ENCODE measurements around the gene LTBR.
A peak's percentile ranks its signal among the peaks of the same experiment; 100 is the strongest.

The LTBR gene

DNA sequence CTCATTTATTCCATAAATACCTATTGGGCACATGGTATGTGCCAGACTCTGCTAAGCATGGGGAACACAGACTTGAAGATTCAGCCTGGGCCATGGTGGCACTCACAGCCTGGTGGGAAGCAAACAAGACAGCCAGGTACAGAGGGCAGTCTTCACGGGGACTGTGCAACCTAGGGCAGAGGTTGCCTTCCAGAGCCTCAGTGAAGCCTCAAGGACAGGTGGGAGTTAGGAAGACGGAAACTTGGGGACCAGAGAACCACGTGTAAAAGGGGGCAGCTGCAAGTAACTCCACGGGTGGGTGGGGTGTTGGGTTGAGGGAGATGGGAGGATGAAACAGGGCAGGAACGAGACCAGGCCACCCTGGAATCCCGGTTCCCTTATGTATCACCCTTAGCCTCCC lies 980 bp upstream of the LTBR start:
- no peak for DNase-seq (ENCODE audit: low read depth, low spot score)

DNA sequence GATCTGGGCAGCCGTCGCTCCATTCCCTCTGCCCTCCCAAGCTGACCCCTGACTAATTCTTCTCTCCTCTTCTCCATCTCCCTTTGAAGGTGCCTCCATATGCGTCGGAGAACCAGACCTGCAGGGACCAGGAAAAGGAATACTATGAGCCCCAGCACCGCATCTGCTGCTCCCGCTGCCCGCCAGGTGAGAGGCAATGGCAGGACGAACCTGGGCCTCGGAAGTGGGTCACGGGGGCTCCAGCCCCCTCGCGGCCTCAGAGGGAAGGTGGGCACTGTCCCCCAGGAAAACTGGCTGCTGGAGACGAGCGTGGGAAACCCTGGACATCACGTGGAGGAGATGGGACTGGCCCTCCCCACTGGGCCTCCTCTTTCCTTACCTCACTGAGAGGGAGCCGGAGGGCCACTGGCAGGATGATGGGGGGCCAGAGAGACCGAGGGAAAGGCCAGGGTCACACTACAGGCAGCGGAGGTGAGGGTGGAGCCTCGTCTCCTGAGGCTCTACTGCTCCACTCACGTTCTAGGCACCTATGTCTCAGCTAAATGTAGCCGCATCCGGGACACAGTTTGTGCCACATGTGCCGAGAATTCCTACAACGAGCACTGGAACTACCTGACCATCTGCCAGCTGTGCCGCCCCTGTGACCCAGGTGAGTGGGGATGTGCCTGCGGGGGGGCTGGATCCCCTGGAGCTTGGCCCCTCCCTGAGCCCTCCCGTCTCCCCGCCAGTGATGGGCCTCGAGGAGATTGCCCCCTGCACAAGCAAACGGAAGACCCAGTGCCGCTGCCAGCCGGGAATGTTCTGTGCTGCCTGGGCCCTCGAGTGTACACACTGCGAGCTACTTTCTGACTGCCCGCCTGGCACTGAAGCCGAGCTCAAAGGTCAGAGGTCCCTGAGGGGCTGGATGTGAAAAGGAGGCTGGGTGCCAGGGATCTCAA lies 806 bp downstream of the LTBR start:
- DNase-seq (ENCODE audit: low read depth, low spot score): no peak

DNA sequence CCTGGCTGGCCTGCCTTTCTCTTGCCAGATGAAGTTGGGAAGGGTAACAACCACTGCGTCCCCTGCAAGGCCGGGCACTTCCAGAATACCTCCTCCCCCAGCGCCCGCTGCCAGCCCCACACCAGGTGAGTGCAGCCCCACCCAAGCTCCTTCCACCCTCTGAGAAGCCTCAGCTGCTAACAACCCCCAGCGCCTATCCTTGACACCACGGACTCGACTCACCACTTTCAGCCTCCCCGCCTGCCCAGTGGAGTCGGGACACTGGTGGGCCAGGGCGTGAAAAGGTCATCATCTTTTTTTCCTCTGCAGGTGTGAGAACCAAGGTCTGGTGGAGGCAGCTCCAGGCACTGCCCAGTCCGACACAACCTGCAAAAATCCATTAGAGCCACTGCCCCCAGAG lies 2.1 kb downstream of the LTBR start:
- DNase-seq (ENCODE audit: low read depth, low spot score): no peak

DNA sequence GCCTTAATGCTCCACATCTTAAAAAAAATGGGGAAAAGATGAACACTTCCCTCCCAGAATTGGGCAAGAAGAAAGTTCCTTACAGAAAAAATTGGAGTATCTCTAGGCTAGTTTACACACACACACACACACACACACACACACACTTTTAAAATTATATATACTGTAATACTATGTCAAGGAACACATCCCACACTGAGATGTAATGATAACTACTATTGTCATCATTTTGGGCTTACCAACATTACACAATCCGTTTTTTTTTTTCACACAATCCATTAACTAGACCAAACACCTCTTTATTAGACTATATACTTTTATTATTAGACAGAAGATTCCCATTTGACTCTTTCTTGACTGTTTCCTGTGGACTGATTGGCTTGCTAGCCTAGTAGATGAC lies 2.5 kb downstream of the LTBR start:
- DNase-seq (ENCODE audit: low read depth, low spot score): no peak

DNA sequence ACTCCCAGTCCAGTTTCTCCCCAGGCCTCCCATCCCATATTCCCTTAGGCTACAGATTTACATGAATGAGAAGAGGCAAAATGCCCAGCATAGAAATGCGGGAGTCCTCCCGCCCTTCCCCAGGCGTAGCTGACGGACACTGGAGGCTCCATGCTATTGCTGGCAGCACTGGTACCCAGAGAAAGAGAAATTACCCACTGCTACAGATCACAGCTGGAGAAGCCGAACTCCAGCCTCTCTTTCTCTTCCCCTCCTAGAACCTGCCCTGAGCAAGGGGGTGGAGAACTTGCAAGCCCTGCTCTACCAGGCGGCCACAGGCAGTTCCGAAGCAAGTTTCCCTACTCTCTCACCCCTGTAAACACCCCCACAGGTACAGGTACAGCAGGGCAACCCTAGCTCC lies 3.6 kb downstream of the LTBR start:
- no peak for DNase-seq (ENCODE audit: low read depth, low spot score)

DNA sequence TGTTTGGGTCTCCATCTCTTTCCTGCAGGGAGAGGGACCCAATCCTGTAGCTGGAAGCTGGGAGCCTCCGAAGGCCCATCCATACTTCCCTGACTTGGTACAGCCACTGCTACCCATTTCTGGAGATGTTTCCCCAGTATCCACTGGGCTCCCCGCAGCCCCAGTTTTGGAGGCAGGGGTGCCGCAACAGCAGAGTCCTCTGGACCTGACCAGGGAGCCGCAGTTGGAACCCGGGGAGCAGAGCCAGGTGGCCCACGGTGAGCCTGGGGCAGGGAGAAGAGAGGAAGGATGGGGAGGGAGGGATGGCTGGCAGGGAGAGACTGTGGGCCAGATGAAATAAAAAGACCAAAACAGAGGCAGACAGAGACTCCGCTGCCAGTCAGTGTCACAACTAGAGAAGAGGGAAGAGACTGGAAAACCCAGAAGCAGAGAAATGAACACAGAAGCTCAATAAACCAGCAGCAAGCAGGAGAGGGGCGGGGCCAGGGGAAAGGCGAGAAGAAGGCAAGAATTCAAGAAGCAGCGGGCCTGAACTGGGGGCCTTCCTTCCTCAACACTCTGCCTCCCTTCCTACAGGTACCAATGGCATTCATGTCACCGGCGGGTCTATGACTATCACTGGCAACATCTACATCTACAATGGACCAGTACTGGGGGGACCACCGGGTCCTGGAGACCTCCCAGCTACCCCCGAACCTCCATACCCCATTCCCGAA lies 6.3 kb downstream of the LTBR start:
- no peak for DNase-seq (ENCODE audit: low read depth, low spot score)

DNA sequence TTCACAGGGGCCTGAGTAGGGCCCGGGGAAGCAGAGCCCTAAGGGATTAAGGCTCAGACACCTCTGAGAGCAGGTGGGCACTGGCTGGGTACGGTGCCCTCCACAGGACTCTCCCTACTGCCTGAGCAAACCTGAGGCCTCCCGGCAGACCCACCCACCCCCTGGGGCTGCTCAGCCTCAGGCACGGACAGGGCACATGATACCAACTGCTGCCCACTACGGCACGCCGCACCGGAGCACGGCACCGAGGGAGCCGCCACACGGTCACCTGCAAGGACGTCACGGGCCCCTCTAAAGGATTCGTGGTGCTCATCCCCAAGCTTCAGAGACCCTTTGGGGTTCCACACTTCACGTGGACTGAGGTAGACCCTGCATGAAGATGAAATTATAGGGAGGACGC lies 7.1 kb downstream of the LTBR start:
- DNase-seq (ENCODE audit: low read depth, low spot score): no peak

DNA sequence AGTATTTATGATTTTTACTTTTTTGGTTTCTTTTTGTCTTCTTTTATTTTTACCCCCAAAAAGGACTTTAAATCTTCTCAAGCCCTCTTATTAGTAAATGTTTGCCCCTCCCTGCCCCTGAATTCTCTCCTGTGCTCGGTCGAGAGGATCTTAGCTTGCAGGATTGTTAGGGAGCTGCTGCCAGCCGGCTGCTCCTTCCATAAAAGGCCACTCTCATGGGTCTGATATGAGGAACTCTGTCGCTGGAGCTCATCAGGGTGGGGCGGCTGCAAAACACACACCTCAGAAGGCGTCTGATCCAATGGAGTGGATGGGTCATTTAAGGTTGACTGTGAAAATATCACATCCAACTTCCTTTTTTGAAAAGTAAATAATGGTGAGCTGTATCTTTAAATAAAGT lies 8.5 kb downstream of the LTBR start:
- DNase-seq (ENCODE audit: low read depth, low spot score): no peak

DNA sequence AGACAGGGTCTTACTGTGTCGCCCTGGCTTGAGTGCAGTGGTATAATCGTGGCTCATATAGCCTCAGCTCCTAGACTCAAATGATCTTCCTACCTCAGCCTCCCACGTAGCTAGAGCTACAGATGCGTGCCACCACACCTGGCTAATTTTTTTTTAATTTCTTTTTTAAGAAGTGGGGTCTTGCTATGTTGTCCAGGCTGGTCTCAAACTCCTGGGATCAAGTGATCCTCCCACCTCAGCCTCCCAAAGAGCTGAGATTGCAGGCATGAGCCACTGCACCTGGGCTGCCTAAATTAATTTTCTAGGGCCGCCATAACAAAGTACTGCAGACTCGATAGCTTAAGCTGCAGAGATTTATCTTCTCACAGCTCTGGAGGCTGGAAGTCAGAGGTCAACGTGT lies 9.1 kb downstream of the LTBR start:
- DNase-seq (ENCODE audit: low read depth, low spot score): no peak

DNA sequence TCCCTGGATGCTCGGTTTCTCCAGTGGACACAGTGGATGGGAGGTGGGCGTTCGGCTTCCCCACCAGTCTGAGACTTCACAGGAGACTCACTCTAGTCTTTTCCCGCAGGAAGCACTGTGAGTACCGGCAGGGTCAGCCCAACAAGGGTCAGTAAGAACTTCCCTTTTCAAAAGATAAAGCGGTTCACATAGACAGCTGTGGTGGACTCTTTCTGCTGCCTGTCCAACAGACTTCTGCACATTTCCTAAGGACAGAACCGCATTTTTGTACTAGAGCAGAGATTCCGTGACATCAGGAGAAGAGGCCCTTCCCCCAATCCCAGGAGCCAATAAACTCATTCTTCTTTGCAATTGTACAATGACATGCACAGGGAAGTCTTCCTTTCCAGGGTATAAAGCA lies 10.4 kb downstream of the LTBR start:
- DNase-seq (ENCODE audit: low read depth, low spot score): no peak

DNA sequence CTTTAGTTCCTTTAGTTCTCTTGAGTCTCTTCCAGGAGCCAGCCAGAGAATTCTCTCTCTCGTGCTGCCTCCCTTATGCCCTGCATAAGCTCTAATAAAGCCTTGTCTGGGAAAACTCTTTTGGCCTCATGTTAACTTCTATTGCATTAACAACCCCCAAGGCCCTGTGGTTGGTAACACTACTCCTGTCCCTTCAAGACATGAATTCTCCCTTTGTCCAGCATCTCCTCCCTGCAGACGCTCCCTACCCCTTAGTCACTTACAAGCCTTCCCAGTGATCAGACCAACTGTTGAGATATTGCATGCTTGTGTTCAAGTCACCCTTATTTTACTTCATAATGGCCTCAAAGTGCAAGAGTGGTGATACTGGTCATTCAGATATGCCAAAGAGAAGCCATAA lies 12.1 kb downstream of the LTBR start:
- DNase-seq (ENCODE audit: low read depth, low spot score): no peak

DNA sequence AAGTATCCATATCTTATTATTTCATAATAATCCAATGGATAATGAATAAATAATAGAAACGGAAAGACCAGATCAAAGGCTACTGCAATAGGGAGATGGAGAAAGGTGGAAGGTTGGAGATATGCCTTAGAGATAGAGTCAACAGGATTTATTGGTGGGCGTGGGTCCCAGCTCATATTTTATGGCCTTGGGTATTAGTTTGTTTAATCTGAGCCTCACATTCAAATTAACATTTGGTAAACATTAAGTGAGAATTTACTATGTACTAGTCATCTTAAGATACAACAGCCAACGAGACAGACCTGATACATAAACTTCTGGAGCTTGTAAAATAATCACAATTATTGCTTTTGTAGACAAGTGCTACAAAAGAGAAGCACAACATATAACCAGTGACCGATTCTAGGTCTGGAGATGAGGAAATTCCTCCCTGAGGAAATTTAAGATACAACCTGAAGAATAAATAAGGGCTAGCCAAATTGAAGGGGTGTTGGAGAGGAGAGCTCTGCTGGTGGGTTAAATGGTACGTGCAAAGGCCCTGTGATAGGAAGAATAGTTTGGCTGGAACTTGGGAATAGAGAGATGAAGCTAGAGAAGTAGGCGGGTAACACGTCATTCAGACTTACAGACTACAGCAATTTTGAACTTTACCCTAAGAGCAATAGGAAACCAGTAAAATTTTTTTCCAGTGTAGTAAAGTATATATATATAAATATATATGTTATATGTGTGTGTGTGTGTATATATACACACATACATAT lies 16.1 kb downstream of the LTBR start:
- no peak for DNase-seq (ENCODE audit: low read depth, low spot score)

DNA sequence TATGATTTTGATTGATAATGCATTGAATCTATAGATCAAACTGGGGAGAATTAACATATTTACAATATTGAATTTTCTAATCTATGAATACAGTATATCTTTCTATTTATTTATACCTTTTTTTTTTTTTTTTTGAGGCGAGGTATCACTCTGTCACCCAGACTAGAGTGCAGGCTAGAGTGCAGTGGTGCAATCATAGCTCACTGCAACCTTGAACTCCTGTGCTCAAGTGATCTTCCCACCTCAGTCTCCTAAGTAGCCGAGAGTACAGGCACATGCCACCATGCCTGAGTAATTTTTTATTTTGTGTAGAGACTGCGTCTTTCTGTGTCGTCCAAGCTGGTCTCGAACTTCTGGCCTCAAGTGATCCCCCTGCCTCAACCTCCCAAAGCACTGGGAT lies 20.4 kb downstream of the LTBR start:
- DNase-seq (ENCODE audit: low read depth, low spot score): no peak

DNA sequence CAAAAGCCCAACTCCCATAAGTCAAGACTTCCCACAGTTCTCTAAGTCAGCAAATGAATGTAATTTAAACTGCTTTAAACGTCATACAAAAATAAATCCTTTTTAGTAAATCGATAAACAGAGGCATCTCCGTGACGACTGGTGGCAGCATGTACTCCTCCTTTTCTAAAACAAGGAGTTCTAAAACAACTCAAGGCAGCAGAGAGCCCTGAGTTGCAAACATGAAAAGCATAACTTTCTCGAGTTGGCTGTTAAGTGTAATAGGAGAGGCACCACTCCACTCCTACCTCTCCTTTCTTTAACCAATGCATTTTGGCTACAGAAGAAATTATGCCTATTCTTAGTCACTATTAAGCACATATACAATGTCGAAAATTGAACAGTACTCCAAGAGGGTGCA lies 22.0 kb downstream of the LTBR start:
- no peak for DNase-seq (ENCODE audit: low read depth, low spot score)

DNA sequence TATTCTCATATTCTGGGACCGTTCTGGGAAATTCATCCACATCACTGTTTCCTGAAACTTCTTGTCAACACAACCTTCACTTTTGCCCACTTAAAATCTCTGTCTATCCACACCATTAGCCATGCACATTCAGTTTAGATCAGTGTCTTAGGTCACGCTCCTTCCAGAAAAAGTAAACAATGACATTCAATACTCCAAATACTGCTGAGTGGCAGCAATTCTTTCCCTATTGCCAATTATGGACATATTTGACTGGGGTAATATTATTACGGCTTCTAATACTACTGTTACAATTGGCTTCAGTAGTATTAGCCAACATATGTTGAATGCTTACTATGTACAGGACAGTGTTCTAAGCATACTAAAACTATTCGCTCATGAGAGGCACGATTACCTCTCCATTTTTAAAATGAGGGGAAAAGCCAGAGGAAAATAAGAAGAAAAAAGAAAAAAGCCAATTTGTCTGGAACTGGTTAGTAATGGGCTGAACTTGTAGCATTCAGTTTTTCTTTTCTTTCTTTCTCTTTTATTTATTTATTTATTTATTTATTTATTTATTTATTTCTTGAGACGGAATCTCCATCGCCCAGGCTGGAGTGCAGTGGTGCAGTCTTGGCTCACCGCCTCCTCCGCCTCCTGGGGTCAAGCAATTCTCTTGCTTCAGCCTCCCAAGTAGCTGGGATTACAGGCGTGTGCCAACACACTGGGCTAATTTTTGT lies 23.4 kb downstream of the LTBR start:
- DNase-seq (ENCODE audit: low read depth, low spot score): no peak

DNA sequence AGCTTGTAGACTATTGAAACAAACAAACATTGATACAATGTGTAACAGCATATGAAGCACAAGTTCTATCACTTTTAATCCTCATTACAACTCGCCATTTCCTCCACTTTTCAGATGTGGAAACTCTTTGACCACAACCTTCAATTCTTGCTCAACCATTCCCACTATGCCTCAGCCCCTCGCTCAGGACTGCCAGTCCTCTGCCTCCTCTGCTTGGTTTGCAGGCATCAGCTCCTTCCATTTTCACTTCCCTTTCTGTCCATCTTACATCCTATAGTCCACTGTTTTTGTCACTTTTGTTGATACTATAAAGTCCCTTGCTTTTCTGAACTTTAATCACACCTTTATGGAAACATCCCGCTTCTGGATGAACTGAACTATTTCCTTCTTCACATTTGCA lies 32.6 kb downstream of the LTBR start:
- DNase-seq (ENCODE audit: low read depth, low spot score): no peak

DNA sequence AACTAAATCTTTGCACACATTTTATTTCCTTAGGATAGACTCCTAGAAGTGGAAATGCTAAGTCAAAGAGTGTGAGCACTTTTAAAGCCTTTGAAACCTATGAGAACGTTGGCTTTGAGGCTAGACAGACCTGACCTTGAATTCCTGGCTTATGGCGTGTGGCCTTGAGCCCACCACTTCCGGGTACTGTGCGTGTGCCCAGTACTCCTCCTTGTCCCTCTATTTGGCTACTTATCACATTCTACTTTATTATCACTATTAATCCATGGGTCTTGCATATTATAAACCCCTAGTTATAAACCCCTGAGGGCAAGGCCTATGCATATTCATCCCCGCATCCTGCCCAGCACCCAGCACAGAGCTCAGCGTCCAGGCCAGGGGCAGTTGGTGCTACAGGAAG lies 34.8 kb downstream of the LTBR start:
- DNase-seq (ENCODE audit: low read depth, low spot score): no peak

DNA sequence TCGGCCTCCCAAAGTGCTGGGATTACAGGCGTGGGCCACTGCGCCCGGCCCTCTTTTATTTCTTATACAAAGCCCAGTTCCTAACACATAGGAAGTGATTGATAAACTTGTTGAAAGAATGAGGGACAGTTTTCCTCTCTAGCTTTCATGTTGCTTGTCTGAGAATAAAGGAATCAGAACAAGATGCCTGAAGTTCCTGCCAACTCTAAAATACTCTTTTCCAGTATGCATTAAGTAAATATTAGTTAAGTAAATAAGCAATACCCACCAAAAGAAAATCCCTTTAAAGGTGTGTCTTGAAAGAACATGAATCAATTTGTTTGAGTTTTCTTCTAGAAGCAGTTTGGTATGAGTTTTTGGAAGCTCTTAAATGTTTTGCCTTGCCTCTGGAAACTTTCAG lies 36.4 kb downstream of the LTBR start:
- DNase-seq (ENCODE audit: low read depth, low spot score): no peak

DNA sequence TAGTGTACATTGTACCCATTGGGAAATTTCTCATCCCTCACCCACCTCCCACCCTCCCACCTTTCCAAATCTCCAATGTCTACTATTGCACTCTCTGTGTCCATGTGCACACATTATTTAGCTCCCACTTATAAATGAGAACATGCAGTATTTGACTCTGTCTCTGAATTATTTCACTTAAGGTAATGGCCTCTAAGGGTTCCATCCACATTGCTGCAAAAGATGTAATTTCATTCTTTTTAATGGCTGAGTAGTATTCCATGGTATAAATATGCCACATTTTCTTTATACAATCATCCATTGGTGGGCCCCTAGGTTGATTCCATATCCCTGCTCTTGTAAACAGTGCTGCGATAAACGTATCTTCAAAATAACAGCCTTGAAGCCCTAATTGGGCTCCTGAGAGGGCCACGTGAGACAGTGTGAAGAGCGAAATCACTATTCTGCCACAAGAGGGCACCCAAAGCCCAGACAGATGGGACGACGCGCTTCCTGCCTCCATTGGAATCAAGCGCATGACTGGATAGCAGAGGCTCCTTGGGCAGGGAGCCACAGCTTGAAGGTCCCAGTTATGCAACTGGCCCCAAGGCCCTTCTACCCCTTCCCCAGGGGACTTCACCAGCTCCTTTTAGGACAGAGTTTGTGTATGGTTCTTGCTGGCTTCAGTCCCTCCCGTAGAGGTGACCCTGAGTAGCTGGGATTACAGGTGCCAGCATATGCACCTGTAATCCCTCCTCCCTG lies 39.5 kb downstream of the LTBR start:
- peak; percentile 82 for DNase-seq (ENCODE audit: low read depth, low spot score)

DNA sequence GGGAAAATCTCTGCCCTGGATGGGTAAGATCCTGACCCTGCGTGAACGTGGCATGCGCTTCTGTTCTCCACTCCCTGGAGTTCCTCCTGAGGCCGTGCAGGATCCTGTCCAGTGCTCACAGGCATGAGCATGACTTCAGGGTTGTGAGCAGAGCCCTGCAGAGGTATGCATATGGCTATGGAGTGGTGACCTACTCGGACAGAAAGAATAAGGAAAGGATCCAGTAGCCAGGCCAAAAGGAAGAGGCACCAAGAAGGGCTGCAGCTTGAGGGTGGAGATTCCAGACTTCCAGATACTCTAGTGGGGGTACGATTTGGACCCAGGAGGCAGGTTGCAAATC lies 40.0 kb downstream of the LTBR start:
- no peak for DNase-seq (ENCODE audit: low read depth, low spot score)

DNA sequence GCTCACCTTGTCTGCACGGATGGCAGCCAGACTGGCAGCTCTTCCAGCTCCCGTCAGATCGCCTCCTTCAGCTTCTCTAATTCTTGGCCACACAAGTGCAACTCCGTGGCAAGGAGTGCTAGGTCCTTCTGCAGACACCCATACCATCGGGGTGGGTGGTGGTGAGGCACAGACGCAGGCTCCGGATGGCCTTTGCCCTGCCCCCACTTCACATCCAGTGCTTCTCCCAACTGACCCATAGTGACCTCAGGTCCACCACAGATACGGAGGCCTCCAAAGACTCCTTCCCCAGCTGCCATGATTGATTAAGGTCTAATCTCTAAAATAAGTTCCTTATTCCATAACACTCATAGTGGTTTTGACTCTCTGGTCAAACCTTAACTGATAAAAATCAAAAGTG lies 40.9 kb downstream of the LTBR start:
- no peak for DNase-seq (ENCODE audit: low read depth, low spot score)

All from smooth muscle cell of the brain vasculature (primary cell).